IMR-90 (cell line): ENCODE data around the gene TSPAN32. TPM values are rescaled to one million over a fixed set of nuclear protein-coding genes. Genes with fewer than 3 reads are reported as not detected.

Experiments
- ATAC-seq: fragments of 200-7000 bp; cut with Tn5 transposase; 2 replicates; pipeline ENCODE4 v1.9.1; 2020; ENCODE audit warnings: low read depth, mild to moderate bottlenecking, moderate library complexity
- BruUV-seq: library from RNA; stranded (reverse); fragments of 400-500 nt; replicated peaks from 2 replicates; lab custom pipeline; 2021; lab: Mats Ljungman, UMichigan
- CTCF ChIA-PET: fragments of 300-600 bp; formaldehyde crosslinking; extraction: SDS; loops from one replicate; lab custom pipeline; 2021; ENCODE audit warnings: antibody characterized with exemption; lab: Yijun Ruan, JAX
- POLR2A ChIA-PET: fragments of 300-600 bp; sonication (Branson Sonifier 250); formaldehyde crosslinking; loops from one replicate; lab custom pipeline; 2022; ENCODE audit warnings: antibody characterized with exemption; ENCODE audit not compliant: unreplicated experiment; lab: Charles Lee
- DNase-seq: peaks from one replicate; pipeline ENCODE4 v3.0.0; 2013
- H2AFZ ChIP-seq: replicated peaks from 2 replicates; pipeline ENCODE3; 2013; ENCODE audit warnings: low read length, mild to moderate bottlenecking; ENCODE audit not compliant: poor library complexity
- H2AK5ac ChIP-seq: 2 replicates; pipeline ENCODE4 v1.6.1; 2013; ENCODE audit warnings: low read depth, low read length, inconsistent platforms
- H2AK9ac ChIP-seq: replicated peaks from 2 replicates; pipeline ENCODE3; 2013; ENCODE audit warnings: mild to moderate bottlenecking, low read depth, low read length, moderate library complexity; ENCODE audit not compliant: poor library complexity
- H2BK120ac ChIP-seq: 2 replicates; pipeline ENCODE4 v1.6.1; 2013; ENCODE audit warnings: low read depth, low read length, inconsistent platforms
- H2BK15ac ChIP-seq: 3 replicates; pipeline ENCODE4 v1.6.1; 2013; ENCODE audit warnings: low read depth, low read length, inconsistent platforms
- H2BK20ac ChIP-seq: 2 replicates; pipeline ENCODE4 v1.6.1; 2013; ENCODE audit warnings: low read depth, mild to moderate bottlenecking, inconsistent platforms, low read length, moderate library complexity
- H2BK5ac ChIP-seq: 2 replicates; pipeline ENCODE4 v1.6.1; 2013; ENCODE audit warnings: mild to moderate bottlenecking, low read depth, low read length, inconsistent platforms; ENCODE audit not compliant: poor library complexity, severe bottlenecking
- H3K14ac ChIP-seq: replicated peaks from 2 replicates; pipeline ENCODE4 v1.6.1; 2013; ENCODE audit warnings: low read depth, low read length, inconsistent platforms
- H3K18ac ChIP-seq: 2 replicates; pipeline ENCODE4 v1.6.1; 2013; ENCODE audit warnings: low read depth, low read length, control low read depth
- H3K23ac ChIP-seq: 2 replicates; pipeline ENCODE4 v1.6.1; 2013; ENCODE audit warnings: low read depth, low read length, inconsistent platforms
- H3K27ac ChIP-seq: 2 replicates; pipeline ENCODE4 v1.5.1; 2013; ENCODE audit warnings: mild to moderate bottlenecking, control low read depth, low read length; ENCODE audit not compliant: insufficient read depth
- H3K27me3 ChIP-seq: 2 replicates; pipeline ENCODE4 v1.6.1; 2013; ENCODE audit warnings: low read length; ENCODE audit not compliant: control insufficient read depth, insufficient read depth
- H3K36me3 ChIP-seq: 2 replicates; pipeline ENCODE4 v1.6.1; 2013; ENCODE audit warnings: low read length, mixed read lengths; ENCODE audit not compliant: control insufficient read depth, insufficient read depth
- H3K4ac ChIP-seq: 2 replicates; pipeline ENCODE4 v1.6.1; 2013; ENCODE audit warnings: low read depth, low read length, inconsistent platforms
- H3K4me1 ChIP-seq: 2 replicates; pipeline ENCODE4 v1.6.1; 2013; ENCODE audit warnings: low read length, mixed read lengths; ENCODE audit not compliant: control insufficient read depth, insufficient read depth
- H3K4me2 ChIP-seq: 2 replicates; pipeline ENCODE4 v1.6.1; 2013; ENCODE audit warnings: low read depth, mild to moderate bottlenecking, control low read depth, low read length, moderate library complexity
- H3K4me3 ChIP-seq: 2 replicates; pipeline ENCODE4 v1.5.1; 2013; ENCODE audit warnings: low read depth, mild to moderate bottlenecking, control low read depth, low read length, moderate library complexity; ENCODE audit not compliant: insufficient read depth
- H3K56ac ChIP-seq: 2 replicates; pipeline ENCODE4 v1.6.1; 2013; ENCODE audit warnings: low read length, inconsistent platforms; ENCODE audit not compliant: insufficient read depth; ENCODE audit errors: extremely low read depth
- H3K79me1 ChIP-seq, 2 experiments: 2 replicates each; pipeline ENCODE4 v1.6.1; 2013; ENCODE audit warnings: low read length in 2 of 2, inconsistent platforms in 1 of 2, low read depth in 1 of 2
- H3K9ac ChIP-seq: 2 replicates; pipeline ENCODE4 v1.6.1; 2013; ENCODE audit warnings: low read depth, low read length, control low read depth
- H3K9me1 ChIP-seq: 2 replicates; pipeline ENCODE4 v1.6.1; 2013; ENCODE audit warnings: low read length, inconsistent platforms; ENCODE audit not compliant: insufficient read depth
- H3K9me3 ChIP-seq: 2 replicates; pipeline ENCODE4 v1.6.1; 2013; ENCODE audit warnings: low read length; ENCODE audit not compliant: control insufficient read depth, insufficient read depth
- H4K20me1 ChIP-seq: 2 replicates; pipeline ENCODE4 v1.6.1; 2013; ENCODE audit warnings: low read length, inconsistent platforms; ENCODE audit not compliant: insufficient read depth
- H4K5ac ChIP-seq: 2 replicates; pipeline ENCODE4 v1.6.1; 2013; ENCODE audit warnings: mild to moderate bottlenecking, low read depth, low read length, control low read depth
- H4K8ac ChIP-seq, 2 experiments: 2 replicates each; pipeline ENCODE4 v1.6.1; 2013; ENCODE audit warnings: low read depth in 2 of 2, low read length in 2 of 2, control low read depth in 1 of 2, inconsistent platforms in 1 of 2
- H4K91ac ChIP-seq: 2 replicates; pipeline ENCODE4 v1.6.1; 2013; ENCODE audit warnings: low read depth, low read length, inconsistent platforms; ENCODE audit not compliant: insufficient read depth
- BHLHE40 ChIP-seq: fragments of 150-350 bp; IDR thresholded peaks from 2 replicates; pipeline ENCODE4 v1.6.1; 2016; ENCODE audit warnings: mild to moderate bottlenecking, low read depth, low read length
- CEBPB ChIP-seq: IDR thresholded peaks from 2 replicates; pipeline ENCODE4 v1.6.1; 2012; ENCODE audit warnings: low read depth, low read length, improper control_type of control experiment
- CHD1 ChIP-seq: IDR thresholded peaks from 2 replicates; pipeline ENCODE4 v1.6.1; 2012; ENCODE audit warnings: low read depth, low read length, improper control_type of control experiment
- ELK1 ChIP-seq: fragments of 150-350 bp; IDR thresholded peaks from 2 replicates; pipeline ENCODE4 v1.6.1; 2016; ENCODE audit warnings: low read depth, mild to moderate bottlenecking, low read length, moderate library complexity, borderline replicate concordance
- FOS ChIP-seq: fragments of 150-350 bp; IDR thresholded peaks from 2 replicates; pipeline ENCODE4 v1.6.1; 2016; ENCODE audit warnings: low read depth, low read length
- MAFK ChIP-seq: IDR thresholded peaks from 2 replicates; pipeline ENCODE4 v1.6.1; 2012; ENCODE audit warnings: low read depth, low read length, improper control_type of control experiment
- MAZ ChIP-seq: IDR thresholded peaks from 2 replicates; pipeline ENCODE4 v1.6.1; 2012; ENCODE audit warnings: low read depth, mild to moderate bottlenecking, low read length, improper control_type of control experiment, moderate library complexity, borderline replicate concordance
- MXI1 ChIP-seq: IDR thresholded peaks from 2 replicates; pipeline ENCODE4 v1.6.1; 2012; ENCODE audit warnings: low read depth, mild to moderate bottlenecking, low read length, moderate library complexity, borderline replicate concordance
- NFE2L2 ChIP-seq: fragments of 150-350 bp; IDR thresholded peaks from 2 replicates; pipeline ENCODE4 v1.6.1; 2016; ENCODE audit warnings: low read depth, mild to moderate bottlenecking, low read length
- POLR2A ChIP-seq: IDR thresholded peaks from 2 replicates; pipeline ENCODE4 v1.6.1; 2012; ENCODE audit warnings: mild to moderate bottlenecking, low read depth, low read length
- RAD21 ChIP-seq: IDR thresholded peaks from 2 replicates; pipeline ENCODE4 v1.6.1; 2012; ENCODE audit warnings: low read length, improper control_type of control experiment
- RCOR1 ChIP-seq: IDR thresholded peaks from 2 replicates; pipeline ENCODE4 v1.6.1; 2012; ENCODE audit warnings: mild to moderate bottlenecking, low read length, improper control_type of control experiment; ENCODE audit not compliant: insufficient replicate concordance
- RFX5 ChIP-seq: IDR thresholded peaks from 2 replicates; pipeline ENCODE4 v1.8.0; 2012; ENCODE audit warnings: low read depth, mild to moderate bottlenecking, low read length, moderate library complexity
- SMC3 ChIP-seq: fragments of 150-350 bp; IDR thresholded peaks from 2 replicates; pipeline ENCODE4 v1.6.1; 2016; ENCODE audit warnings: low read depth, mild to moderate bottlenecking, antibody characterized with exemption, low read length, moderate library complexity
- USF2 ChIP-seq: fragments of 150-350 bp; IDR thresholded peaks from 2 replicates; pipeline ENCODE4 v1.6.1; 2017; ENCODE audit warnings: mild to moderate bottlenecking, antibody characterized with exemption, low read length, low read depth
- WGBS, 2 experiments: methylation state at CpG; one replicate each; pipeline versions ENCODE4 v1.1.5 to v1.1.7; 2013; ENCODE audit warnings: missing lambda C conversion rate in 2 of 2; ENCODE audit not compliant: insufficient read length in 1 of 2; ENCODE audit errors: extremely low coverage in 2 of 2; 5-methylcytosine and 5-hydroxymethylcytosine counted together
- dilution Hi-C: fragments of 300-500 bp; cut with HindIII; formaldehyde crosslinking; loops from one replicate; pipeline ENCODE4 v1.14.3; 2018; ENCODE audit warnings: low sequenced_read_pairs; ENCODE audit not compliant: unreplicated experiment
- in situ Hi-C: fragments of 300-500 bp; cut with MboI; formaldehyde crosslinking; loops from 3 replicates; pipeline ENCODE4 v1.14.3; 2019; ENCODE audit warnings: low sequenced_read_pairs, inconsistent platforms, mixed read lengths
- intact Hi-C: fragments of 100-400 bp; cut with micrococcal nuclease; formaldehyde crosslinking; loops from 2 replicates; pipeline ENCODE4 v1.10.0; 2022
- polyA plus RNA-seq, 3 experiments: library from polyadenylated mRNA; depleted of rRNA; stranded (reverse); fragments of >200 nt; gene quantifications; 2 replicates each; pipeline ENCODE4 v1.2.3, GENCODE V29; 2012; ENCODE audit warnings: low replicate concordance in 1 of 3
- total RNA-seq: library from RNA; depleted of rRNA; stranded (reverse); fragments of >200 nt; gene quantifications from 2 replicates; pipeline ENCODE4 v1.2.3, GENCODE V29; 2012
- TF ChIP-seq, protein P1 (sequence below): conservative IDR thresholded peaks from 2 replicates; pipeline ENCODE4 v1.5.1; 2012; ENCODE audit warnings: mild to moderate bottlenecking, low read depth, low read length, improper control_type of control experiment

Gene TSPAN32
- total and polyA plus RNA-seq, 2 of the 4 experiments (the other 2 are of a cell fraction) = 0.07 TPM; not detected in 1

GRCh38 chr11:2346014-2346413, 44.2 kb downstream of the TSPAN32 start:
- CTCF ChIA-PET = no interaction called here
- in situ Hi-C loops (no loop called here), dilution Hi-C loops (no loop called here), intact Hi-C loops (no loop called here)
- Histone ChIP-seq H3K9ac (no peak overlapping the region), H3K9me1 (no peaks in the 10 kb centered on the region), H3K18ac (no peak overlapping the region), H4K5ac (no peak overlapping the region), H2AFZ (no peak overlapping the region), H3K36me3 (no peaks in the 10 kb centered on the region), H3K9me3 (peaks cover 17% of the 10 kb centered on the region), H4K8ac (no peak overlapping the region), H3K4me2 (no peak overlapping the region), H3K23ac (no peak overlapping the region), H4K91ac (no peak overlapping the region), H3K4ac (no peak overlapping the region), H3K4me3 (no peak overlapping the region), H2AK5ac (no peak overlapping the region), H3K27me3 (peaks cover 3% of the 10 kb centered on the region; the same call in 1 of the 2 replicates), H3K14ac (no peak overlapping the region), H3K4me1 (no peaks in the 10 kb centered on the region), H3K56ac (no peak overlapping the region), H3K79me1 (no peaks in the 10 kb centered on the region), H4K20me1 (no peaks in the 10 kb centered on the region), H2BK120ac (no peak overlapping the region), H2BK15ac (no peak overlapping the region), H2AK9ac (no peak overlapping the region), H2BK20ac (no peak overlapping the region), H3K27ac (no peak overlapping the region), H2BK5ac (no peak overlapping the region)
- no peak for ATAC-seq
- WGBS, 2 experiments = 83% methylated on average over 1 of the region's 4 CpGs; no CpG with 5 or more reads in 1 of the 2 experiments
- no TSS peak for BruUV-seq
- DNase-seq = no peak
- POLR2A ChIA-PET = no interaction called here
- no peak for TF ChIP-seq MAZ
- no peak for TF ChIP-seq MXI1
- TF ChIP-seq RAD21 = no peak
- TF ChIP-seq NFE2L2 = no peak
- TF ChIP-seq CEBPB = no peak
- no peak for TF ChIP-seq SMC3
- no peak for TF ChIP-seq CHD1
- TF ChIP-seq ELK1 = no peak
- TF ChIP-seq BHLHE40 = no peak
- no peak for TF ChIP-seq MAFK
- no peak for TF ChIP-seq POLR2A
- no peak for TF ChIP-seq RCOR1
- TF ChIP-seq FOS = no peak
- TF ChIP-seq, protein P1, sequence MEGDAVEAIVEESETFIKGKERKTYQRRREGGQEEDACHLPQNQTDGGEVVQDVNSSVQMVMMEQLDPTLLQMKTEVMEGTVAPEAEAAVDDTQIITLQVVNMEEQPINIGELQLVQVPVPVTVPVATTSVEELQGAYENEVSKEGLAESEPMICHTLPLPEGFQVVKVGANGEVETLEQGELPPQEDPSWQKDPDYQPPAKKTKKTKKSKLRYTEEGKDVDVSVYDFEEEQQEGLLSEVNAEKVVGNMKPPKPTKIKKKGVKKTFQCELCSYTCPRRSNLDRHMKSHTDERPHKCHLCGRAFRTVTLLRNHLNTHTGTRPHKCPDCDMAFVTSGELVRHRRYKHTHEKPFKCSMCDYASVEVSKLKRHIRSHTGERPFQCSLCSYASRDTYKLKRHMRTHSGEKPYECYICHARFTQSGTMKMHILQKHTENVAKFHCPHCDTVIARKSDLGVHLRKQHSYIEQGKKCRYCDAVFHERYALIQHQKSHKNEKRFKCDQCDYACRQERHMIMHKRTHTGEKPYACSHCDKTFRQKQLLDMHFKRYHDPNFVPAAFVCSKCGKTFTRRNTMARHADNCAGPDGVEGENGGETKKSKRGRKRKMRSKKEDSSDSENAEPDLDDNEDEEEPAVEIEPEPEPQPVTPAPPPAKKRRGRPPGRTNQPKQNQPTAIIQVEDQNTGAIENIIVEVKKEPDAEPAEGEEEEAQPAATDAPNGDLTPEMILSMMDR = no peak
- no peak for TF ChIP-seq RFX5
- no peak for TF ChIP-seq USF2
